Medulla oblongata (tissue), 1 donor: ENCODE measurements around the gene SDHB.
"Not testable (repeated sequence)": the region's sequence is repeated elsewhere in the genome, so short reads cannot be mapped to it uniquely, and the experiment has no call there.

Source experiments
- DNase-seq: peaks from one replicate; pipeline ENCODE4 v3.0.0-alpha.2; 2015; ENCODE audit errors: extremely low spot score

The SDHB gene

DNA sequence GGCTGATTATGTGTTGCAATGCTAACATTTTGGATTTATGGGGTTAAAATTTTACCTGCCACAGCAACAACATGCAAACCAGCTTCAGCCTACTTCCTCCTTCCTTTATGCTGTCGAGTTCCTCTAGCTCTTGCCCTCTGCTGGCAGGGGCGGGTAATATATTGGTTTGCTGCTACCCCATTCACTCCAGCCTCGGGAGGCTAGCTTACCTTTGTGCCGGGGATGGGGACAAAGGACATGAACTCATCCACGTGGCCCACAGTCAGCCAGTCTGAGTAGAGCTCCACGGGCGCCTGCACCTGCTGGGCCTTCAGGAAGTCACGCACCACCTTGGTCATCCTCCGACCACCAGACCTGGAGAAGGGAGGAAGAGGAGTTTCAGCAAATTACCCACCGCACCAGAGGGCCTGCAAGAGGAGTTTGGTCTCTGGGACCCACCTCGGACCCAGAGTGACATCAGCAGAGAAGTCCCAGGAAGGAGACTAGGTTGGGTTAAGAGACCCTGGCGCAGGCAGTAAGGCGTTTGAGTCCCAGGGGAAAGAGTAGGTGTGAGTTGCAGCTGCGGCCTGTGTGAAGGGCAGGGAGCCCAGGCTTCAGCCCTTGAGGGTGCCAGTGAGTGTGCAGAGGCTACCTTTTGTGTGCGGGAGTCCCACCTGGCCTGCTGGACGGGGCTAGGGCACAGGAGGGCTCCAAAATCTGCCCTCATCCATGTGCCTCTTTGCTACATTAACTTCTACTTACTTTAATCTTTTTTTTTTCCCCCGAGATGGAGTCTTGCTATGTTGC lies 21.8 kb upstream of the SDHB start:
- no peak for DNase-seq

DNA sequence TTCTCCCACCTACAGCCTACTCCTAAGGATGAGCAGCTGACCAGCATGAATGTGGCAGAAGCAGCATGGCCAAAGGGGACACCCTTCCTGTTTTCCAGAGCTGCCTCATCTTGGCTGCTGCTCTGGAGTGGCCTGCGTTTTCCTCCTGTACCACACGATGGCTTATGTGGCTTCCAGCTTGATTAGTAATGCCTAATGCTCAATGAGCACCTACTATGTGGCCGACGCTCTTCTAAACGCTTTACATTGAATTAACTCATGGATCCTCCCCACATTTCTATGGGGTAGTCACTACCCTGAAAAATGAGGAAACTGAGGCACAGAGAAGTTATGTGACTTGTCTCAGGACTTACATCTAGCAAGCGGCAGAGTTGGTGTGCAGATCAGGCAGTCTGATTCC lies 18.0 kb upstream of the SDHB start:
- DNase-seq = no peak

GRCh38 chr1:17070163-17070525 lies 16.3 kb upstream of the SDHB start:
- DNase-seq = no peak

DNA sequence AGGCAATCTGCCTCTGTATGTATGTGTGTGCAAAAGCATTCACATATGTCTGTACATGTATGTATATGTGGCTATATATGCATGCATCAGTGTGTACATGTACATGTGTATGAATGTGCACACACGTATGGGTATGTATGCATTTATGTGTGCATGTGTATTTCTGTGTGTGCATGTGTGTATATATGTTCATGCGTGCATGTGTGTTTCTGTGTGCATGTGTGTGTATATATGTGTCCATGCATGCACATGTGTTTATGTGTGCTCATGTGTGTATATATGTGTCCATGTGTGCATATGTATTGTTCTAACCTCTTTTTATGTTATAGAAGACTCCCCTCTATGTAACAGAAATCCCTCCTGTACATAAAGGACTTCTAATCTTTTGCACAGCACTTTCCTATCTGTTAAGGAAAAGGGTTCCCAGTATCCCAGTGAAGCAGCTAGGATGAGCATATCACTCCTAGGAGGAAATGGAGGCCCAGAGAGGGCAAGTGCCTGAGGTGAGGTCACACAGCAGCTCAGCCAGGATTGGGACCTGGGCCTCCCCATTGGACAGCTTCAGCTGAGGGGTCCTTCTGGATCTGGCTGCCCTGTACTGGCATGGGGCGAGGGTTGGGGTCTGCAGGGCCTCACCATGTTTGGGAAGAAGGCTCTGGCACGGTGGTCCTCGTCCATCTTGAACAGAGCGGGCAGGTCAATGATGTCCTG lies 15.8 kb upstream of the SDHB start:
- no peak for DNase-seq

DNA sequence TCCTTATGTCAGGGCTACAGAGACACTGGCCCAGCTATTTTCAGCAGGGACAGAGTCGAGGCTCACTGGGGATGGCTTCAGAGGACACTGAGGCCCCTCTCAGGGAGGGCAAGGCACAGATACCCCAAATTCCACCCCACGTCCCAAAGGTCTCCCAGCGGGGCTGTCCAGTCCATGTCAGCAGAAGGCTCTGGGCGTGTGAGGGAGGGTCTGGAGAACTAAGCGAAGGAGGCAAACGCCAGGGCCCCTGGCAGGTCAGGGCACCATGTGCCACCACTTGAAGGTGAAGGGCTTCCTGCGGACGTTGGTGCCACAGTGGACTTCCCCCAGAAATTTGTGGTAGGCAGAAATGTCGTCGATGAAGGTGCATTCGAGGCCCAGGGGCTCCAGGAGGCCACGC lies 15.0 kb upstream of the SDHB start:
- DNase-seq = no peak

- peak; percentile 52 for DNase-seq
Observed at GRCh38 chr1:17067465-17068240, 13.8 kb upstream of the SDHB start.

GRCh38 chr1:17067069-17067426 lies 13.2 kb upstream of the SDHB start:
- DNase-seq = peak; percentile 60

DNA sequence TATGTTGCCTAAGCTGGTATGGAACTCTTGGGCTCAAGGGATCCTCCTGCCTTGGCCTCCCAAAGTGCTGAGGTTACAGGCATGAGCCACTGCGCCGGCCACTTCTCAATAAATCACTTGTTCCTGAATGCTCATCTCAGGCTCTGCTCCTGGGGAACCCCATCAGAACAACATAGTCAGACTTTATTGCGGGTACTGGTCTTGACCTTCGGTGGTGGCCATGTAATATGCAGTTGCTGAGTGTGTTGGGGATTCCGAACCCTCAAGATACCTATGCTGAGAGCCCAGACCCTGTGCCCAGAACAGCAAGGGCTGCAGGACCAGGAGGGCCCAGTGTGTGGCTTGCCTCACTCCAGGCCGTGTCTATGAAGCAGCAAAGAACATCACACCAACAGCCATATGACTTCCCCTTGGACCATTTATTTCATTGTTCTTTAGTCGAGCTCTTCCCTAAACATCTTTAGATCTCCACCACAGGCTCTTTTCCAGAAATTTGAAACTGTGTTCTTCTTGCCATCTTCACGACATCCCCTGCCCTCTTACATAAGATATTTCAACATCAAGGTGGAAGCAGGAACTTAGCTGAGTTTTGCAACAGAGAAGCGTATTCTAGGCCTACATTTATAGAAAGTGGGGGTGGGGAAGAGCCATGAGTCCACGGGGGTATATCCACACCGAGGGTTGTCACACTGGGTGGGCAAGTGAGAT lies 12.7 kb upstream of the SDHB start:
- peak; percentile 71 for DNase-seq

GRCh38 chr1:17065666-17066065 lies 11.8 kb upstream of the SDHB start:
- DNase-seq = no peak

GRCh38 chr1:17062751-17063150 lies 8.9 kb upstream of the SDHB start:
- DNase-seq = not testable (repeated sequence)

- DNase-seq = no peak
Observed at GRCh38 chr1:17061892-17062291, 8.1 kb upstream of the SDHB start.

GRCh38 chr1:17061486-17061885 lies 7.7 kb upstream of the SDHB start:
- DNase-seq = no peak

DNA sequence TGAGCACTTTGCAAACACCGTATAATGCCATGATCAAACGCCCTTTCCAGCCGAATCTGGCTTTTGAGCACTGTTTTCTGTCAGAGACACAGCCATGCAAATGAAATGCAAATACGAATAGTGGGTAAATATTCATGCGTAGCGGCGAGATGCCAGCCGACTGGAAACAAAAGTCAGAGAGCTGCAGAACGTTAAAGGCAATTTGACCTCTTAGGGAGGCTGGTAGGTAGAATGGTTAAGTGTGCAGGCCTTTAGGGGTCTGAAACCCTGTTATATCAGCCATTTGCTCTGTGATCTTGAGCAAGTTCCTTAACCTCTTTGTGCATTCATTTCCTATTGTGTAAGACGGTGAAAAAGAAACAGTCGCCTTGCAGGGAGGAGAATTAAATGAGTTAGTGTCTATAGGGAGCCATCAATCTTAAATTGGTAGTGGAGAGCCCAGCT lies 6.5 kb upstream of the SDHB start:
- DNase-seq = peak; percentile 50

DNA sequence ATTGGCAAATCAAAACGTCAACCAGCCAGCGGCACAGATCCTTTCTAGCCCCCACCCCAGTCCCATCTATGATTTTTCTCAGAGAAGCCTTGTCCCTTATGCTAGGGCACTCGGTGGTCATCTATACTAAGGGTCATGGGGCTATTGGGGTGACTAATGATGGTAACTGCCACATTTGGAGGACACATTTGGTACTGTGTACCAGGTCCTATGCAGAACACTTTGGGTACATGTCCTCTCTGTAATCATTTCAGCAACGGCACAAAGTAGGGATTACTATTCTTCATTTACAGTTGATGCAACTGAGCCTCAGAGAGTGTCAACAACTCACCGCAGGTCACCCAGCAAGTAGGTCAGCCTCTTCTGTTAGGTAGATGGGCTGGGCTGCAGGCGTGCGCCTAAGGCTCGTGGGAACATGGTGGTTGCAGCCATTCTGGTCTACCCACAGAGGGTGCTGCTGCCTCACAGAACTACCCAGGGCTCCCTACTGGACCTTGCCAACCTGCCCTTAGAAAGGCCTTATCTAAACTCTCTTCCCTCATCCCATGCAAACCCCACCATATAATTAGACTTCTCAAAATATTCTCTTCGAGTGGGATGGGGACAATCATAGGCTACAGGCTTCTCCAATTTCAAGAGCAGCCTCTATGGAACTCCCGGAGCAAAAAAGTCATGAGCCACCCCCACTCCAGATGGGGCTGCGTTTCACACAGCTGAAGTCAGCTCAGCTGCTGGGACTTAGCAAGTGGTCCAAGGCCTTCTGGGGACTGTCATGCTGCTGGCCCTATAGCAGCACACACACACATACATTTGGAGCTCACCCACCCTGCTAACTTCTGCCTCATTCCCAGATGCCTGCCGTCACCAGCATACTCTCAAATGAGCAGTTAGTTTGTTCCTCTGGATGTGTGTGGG lies 5.8 kb upstream of the SDHB start:
- peak; percentile 90 for DNase-seq

DNA sequence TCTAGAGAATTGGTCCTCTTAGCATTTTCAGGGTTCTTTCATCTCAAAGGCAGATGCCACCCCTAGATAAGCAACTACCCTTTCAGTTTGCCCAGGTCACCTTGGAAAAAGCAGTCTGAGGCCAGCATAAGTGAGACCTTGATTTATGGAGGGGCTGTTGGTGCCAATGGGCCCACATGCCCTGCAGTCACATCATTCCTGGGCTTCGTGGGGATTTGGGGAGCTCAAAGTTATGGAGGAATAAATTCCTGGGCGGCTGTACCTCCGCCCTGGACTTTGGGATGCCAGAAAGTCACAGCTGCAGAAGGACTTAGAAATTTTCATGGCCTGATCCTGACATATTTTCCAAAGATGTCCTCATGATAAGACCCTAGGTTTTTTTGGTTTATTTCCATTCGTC lies 2.7 kb upstream of the SDHB start:
- DNase-seq = no peak

DNA sequence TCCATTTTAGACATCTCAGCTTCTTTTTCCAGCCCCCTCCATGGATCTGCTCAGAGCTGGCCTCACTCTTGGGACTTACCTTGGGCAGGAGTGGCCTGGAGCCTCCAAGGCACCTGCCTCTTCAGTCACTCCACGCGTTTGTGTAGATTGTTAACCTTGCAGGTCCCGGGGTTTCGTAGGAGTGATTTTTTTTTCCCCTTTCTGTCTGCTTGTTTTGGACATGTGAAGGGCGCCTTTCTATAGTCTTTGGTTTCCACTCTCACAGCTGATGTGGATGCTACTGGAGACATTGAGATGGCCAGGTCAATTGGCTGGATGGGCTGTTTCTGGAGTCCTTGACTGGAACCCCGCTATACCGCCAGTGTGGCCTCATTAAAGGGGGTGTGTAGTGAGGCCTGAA lies 2.0 kb upstream of the SDHB start:
- DNase-seq = no peak

- no peak for DNase-seq
Observed at GRCh38 chr1:17053086-17053684, 647 bp downstream of the SDHB start.

DNA sequence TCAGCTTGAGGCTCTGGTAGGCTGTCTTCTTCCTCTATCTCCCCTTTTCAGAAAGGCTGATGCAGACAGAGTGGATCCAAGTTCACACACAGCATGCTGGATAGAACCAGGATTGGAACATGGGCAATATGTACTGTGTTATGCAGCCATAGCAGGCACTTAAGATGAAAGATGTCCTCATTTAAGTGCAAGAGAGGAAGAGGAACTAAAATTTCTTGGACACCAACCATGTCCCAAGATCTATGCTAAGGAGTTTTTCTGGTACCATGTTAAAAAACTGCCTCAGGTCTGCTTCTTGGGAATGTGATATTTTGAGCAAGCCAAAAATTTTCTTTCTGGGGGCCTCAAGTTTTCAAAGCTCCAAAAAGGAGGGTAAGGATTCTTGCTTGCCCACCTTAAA lies 1.2 kb downstream of the SDHB start:
- DNase-seq = no peak

DNA sequence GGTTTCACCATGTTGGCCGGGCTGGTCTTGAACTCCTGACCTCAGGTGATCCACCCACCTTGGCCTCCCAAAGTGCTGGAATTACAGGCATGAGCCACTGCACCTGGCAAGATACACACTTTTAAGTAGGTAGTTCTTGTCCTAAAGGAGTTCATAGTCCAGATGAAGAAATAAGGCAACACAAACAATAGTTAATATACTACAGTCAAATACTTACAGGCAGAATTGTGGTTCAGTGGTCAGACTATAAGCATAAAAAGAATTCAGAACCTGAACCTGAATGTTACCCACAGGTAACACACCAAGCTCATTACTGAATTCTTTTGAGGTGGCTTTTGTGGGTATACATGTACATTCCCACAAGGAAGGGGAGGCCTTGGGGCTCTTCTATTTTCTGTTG lies 1.8 kb downstream of the SDHB start:
- no peak for DNase-seq

DNA sequence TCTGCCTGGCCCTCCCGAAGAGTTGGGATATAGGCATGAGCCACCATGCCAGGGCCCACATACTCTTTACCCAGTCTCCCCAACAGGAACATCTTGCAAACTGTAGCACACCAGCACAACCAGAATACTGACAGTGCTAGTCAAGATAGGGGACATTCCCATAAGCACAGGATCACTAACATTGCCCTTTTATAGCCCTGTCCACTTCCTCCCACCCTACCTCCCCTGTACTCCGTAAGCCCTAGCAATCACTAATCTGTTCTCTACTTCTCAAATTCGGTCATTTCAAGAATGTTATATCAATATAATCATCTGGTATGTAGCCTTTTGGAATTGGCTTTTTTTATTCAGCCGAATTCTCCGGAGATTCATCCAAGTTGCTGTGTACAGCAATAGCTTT lies 5.9 kb downstream of the SDHB start:
- DNase-seq = no peak

- no peak for DNase-seq
Observed at GRCh38 chr1:17046334-17046657, 7.5 kb downstream of the SDHB start.
